H1 (cell line): ENCODE results near the gene MORN5. TPM values are rescaled to one million over a fixed set of nuclear protein-coding genes. Genes with fewer than 3 reads are reported as not detected.

Experiments used
- CHD2 ChIP-seq: IDR thresholded peaks from 2 replicates; pipeline ENCODE4 v1.6.1; 2012; ENCODE audit warnings: low read length, improper control_type of control experiment
- HDAC2 ChIP-seq, 2 experiments: fragments of 300-600 bp in 1 of 2; sonication (generic) in 1 of 2; IDR thresholded peaks; 2 replicates each; pipeline ENCODE4 v1.6.1; 2011 to 2012; ENCODE audit warnings: low read depth in 2 of 2, low read length in 2 of 2, mild to moderate bottlenecking in 2 of 2, moderate library complexity in 2 of 2, borderline replicate concordance in 1 of 2, inconsistent platforms in 1 of 2
- NANOG ChIP-seq: IDR thresholded peaks from 2 replicates; pipeline ENCODE4 v1.6.1; 2011; ENCODE audit warnings: low read length, low read depth, mild to moderate bottlenecking, inconsistent platforms; ENCODE audit not compliant: insufficient read depth, poor library complexity, severe bottlenecking
- polyA plus RNA-seq, 7 experiments: library from polyadenylated mRNA; depleted of rRNA in 3 of 7; stranded (reverse) in 5 of 7; unstranded in 2 of 7; fragments of >200 nt in 5 of 7; fragments of 200-250 nt in 2 of 7; gene quantifications; 1 replicate in 5 of 7; 2 replicates in 1 of 7; 4 replicates in 1 of 7; pipeline versions ENCODE4 v1.2.1 to v1.2.3, GENCODE V29; 2011 to 2013; ENCODE audit warnings: missing spikeins in 2 of 7, mixed read lengths in 2 of 7
- total RNA-seq: library from RNA; stranded (reverse); fragmentation: NEBNext Ultra II Directional; extraction: Animal tissue kit (Norgen Biotek cat#: 25700); gene quantifications from 2 replicates; pipeline ENCODE4 v1.2.1, GENCODE V29; 2021
- TF ChIP-seq, protein P1 (sequence below): fragments of 300-600 bp; sonication (generic); IDR thresholded peaks from 2 replicates; pipeline ENCODE4 v1.7.1; 2012; ENCODE audit warnings: low read length, moderate library complexity, mild to moderate bottlenecking, inconsistent platforms; ENCODE audit not compliant: insufficient replicate concordance

MORN5 gene
- total and polyA plus RNA-seq, 2 of the 8 experiments (the other 6 are each of a cell fraction or from before 2014, with no cell fraction given): not detected

DNA sequence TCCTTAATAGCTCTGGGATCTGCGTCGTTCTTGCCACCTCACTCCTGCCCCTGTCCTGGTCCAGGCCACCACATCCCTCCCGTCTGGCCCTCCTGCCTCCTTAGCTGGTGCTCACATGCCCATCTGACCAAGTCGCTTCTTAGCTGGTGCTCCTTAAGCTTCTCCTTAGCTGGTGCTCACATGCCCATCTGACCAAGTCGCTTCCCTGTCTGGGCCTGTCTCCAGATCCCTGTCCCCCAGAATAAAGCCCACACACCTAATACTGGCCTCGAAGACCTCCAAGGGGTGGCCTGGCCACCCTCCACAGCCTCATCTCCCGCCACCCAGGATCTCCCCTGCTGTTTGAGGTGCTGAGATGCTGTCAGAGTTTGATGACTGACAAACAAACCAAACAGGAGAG, 35.2 kb upstream of the MORN5 start (continued):
- TF ChIP-seq CHD2 (no peak), HDAC2 (IDR thresholded peaks at IDR 0.05; ENCODE audit: borderline replicate concordance in 1 of 2, low read depth in 2 of 2, low read length in 2 of 2) (no peak), NANOG (no peak)
- TF ChIP-seq, protein P1, sequence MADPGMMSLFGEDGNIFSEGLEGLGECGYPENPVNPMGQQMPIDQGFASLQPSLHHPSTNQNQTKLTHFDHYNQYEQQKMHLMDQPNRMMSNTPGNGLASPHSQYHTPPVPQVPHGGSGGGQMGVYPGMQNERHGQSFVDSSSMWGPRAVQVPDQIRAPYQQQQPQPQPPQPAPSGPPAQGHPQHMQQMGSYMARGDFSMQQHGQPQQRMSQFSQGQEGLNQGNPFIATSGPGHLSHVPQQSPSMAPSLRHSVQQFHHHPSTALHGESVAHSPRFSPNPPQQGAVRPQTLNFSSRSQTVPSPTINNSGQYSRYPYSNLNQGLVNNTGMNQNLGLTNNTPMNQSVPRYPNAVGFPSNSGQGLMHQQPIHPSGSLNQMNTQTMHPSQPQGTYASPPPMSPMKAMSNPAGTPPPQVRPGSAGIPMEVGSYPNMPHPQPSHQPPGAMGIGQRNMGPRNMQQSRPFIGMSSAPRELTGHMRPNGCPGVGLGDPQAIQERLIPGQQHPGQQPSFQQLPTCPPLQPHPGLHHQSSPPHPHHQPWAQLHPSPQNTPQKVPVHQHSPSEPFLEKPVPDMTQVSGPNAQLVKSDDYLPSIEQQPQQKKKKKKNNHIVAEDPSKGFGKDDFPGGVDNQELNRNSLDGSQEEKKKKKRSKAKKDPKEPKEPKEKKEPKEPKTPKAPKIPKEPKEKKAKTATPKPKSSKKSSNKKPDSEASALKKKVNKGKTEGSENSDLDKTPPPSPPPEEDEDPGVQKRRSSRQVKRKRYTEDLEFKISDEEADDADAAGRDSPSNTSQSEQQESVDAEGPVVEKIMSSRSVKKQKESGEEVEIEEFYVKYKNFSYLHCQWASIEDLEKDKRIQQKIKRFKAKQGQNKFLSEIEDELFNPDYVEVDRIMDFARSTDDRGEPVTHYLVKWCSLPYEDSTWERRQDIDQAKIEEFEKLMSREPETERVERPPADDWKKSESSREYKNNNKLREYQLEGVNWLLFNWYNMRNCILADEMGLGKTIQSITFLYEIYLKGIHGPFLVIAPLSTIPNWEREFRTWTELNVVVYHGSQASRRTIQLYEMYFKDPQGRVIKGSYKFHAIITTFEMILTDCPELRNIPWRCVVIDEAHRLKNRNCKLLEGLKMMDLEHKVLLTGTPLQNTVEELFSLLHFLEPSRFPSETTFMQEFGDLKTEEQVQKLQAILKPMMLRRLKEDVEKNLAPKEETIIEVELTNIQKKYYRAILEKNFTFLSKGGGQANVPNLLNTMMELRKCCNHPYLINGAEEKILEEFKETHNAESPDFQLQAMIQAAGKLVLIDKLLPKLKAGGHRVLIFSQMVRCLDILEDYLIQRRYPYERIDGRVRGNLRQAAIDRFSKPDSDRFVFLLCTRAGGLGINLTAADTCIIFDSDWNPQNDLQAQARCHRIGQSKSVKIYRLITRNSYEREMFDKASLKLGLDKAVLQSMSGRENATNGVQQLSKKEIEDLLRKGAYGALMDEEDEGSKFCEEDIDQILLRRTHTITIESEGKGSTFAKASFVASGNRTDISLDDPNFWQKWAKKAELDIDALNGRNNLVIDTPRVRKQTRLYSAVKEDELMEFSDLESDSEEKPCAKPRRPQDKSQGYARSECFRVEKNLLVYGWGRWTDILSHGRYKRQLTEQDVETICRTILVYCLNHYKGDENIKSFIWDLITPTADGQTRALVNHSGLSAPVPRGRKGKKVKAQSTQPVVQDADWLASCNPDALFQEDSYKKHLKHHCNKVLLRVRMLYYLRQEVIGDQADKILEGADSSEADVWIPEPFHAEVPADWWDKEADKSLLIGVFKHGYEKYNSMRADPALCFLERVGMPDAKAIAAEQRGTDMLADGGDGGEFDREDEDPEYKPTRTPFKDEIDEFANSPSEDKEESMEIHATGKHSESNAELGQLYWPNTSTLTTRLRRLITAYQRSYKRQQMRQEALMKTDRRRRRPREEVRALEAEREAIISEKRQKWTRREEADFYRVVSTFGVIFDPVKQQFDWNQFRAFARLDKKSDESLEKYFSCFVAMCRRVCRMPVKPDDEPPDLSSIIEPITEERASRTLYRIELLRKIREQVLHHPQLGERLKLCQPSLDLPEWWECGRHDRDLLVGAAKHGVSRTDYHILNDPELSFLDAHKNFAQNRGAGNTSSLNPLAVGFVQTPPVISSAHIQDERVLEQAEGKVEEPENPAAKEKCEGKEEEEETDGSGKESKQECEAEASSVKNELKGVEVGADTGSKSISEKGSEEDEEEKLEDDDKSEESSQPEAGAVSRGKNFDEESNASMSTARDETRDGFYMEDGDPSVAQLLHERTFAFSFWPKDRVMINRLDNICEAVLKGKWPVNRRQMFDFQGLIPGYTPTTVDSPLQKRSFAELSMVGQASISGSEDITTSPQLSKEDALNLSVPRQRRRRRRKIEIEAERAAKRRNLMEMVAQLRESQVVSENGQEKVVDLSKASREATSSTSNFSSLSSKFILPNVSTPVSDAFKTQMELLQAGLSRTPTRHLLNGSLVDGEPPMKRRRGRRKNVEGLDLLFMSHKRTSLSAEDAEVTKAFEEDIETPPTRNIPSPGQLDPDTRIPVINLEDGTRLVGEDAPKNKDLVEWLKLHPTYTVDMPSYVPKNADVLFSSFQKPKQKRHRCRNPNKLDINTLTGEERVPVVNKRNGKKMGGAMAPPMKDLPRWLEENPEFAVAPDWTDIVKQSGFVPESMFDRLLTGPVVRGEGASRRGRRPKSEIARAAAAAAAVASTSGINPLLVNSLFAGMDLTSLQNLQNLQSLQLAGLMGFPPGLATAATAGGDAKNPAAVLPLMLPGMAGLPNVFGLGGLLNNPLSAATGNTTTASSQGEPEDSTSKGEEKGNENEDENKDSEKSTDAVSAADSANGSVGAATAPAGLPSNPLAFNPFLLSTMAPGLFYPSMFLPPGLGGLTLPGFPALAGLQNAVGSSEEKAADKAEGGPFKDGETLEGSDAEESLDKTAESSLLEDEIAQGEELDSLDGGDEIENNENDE: no peak
- TF ChIP-seq, all 59 proteins: peak for 0
